Cerebellar nuclear complex (tissue), 1 donor: Measurements from ENCODE around the gene BUD31.
"Not testable (repeated sequence)": the region's sequence is repeated elsewhere in the genome, so short reads cannot be mapped to it uniquely, and the experiment has no call there.

Source experiments
- DNase-seq, 2 experiments: peaks; one replicate each; lab custom pipeline; 2025; lab: John Stamatoyannopoulos, UW

Gene BUD31

DNA sequence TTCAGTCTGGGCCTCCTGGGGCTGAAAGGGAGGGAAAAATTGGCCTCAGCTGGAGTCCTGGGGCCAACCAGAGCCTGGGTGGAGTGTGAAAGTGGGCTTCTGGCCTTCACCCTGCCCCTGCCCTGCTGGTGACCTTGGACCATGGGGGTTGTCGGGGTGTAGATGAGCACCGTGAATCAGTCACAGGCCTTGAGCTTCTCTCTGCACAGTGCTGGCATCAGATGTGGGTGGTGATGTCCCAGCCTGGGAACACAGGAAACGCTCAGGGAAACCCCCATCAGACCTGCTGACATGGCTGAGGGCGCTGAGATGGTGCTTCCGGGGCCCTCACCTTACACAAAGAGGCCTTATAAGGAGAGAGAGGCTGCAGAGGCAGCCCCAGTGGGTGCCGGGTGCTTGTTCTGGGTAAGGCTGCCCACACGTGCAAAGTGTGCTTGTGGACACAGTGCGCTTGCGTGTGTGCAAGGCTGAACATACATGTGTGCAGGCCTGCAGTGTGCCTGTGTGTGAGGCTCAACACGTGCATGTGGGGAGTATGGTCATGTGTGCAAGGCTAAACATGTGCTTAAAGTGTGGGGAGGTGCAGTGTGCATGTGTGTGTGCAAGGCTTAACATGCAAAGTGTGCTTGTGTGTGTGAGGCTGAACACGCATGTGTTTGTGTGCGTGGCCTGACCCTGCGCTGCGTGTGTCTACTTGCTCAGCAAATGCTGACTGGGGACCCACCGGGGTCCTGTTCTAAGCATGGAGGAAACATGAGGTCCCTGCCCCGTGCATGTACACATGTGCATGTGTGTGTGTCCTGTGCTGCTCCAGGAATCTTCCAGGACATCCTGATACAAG lies 27.7 kb upstream of the BUD31 start:
- no peak for DNase-seq

- DNase-seq = no peak
Observed at GRCh38 chr7:99381664-99382075, 27.1 kb upstream of the BUD31 start.

GRCh38 chr7:99383203-99383602 lies 25.6 kb upstream of the BUD31 start:
- DNase-seq = no peak

DNA sequence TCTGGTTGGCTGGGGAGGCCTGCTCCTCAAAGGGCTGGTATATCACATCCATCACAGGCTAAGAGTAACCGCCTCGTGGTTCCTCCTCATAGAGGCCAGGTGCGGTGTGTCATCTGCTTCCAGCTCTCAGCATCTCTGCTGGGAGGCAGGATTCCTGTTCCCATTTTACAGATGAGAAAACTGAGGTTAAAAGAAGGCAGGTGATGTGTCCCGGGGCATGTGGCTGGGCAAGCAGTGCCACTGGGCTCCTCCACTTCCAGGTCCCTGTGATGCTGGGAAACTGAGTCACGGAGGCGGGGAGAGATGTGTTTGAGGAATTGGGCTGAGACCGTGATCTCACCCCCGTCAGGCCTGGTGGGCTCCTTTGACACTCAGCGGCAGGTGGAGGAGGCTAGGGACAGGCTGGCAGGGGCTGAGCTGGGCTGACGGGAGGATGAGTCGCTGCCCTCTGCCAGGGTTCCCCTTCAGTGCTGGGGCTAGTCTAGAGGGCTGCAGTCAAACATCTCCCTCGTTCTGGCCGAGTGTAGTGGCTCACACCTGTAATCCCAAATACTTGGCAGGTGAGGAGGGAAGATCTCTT lies 24.9 kb upstream of the BUD31 start:
- DNase-seq = no peak

DNA sequence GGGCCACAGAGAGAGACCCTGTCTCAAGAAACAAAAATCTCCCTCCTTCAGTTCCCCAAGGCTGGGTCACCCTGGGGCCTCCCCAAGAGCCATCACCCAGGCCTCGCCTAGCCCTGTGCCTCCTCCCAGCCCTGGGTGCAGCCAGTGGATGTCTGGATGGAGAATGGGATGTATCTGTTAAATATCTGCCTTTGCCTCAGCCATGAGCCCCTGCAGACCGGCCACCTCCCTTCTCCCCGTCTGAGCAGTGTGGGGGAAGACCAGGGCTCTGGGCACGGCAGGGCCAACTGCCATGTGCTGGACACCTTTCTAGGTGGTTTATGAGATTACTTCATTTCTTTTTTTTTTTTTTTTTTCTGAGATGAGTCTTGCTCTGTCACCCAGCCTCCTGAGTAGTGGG lies 24.2 kb upstream of the BUD31 start:
- DNase-seq = no peak

DNA sequence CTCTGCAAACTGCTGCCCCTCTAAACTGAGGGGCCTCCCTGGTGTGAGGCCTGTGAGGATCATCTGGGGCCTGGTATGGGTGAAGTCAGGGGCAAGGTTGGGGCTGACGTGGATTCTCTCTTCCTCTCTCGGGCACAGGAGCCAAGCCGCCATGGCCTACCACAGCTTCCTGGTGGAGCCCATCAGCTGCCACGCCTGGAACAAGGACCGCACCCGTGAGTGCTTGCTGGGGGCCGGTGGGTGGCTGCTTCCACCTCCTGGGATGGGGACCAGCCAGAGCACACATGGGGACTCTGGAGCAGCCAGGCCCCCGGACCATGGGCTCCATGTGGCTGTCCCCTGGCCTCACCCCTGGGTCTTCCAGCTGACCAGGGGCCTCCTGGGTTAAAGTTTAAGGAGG lies 23.2 kb upstream of the BUD31 start:
- no peak for DNase-seq

GRCh38 chr7:99386584-99387238 lies 22.1 kb upstream of the BUD31 start:
- no peak for DNase-seq

DNA sequence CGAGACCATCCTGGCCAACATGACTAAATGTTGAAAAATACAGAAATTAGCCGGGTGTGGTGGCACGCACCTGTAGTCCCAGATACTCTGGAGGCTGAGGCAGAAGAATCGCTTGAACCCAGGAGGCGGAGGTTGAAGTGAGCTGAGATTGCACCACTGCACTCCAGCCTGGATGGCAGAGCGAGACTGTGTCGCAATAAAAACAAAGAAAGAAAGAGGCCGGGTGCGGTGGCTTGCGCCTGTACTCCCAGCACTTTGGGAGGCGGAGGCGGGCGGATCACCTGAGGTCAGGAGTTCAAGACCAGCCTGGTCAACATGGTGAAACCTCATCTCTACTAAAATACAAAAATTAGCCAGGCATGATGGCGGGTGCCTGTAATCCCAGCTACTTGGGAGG lies 21.5 kb upstream of the BUD31 start:
- not testable (repeated sequence) for DNase-seq

GRCh38 chr7:99387912-99388311 lies 20.9 kb upstream of the BUD31 start:
- DNase-seq = no peak

DNA sequence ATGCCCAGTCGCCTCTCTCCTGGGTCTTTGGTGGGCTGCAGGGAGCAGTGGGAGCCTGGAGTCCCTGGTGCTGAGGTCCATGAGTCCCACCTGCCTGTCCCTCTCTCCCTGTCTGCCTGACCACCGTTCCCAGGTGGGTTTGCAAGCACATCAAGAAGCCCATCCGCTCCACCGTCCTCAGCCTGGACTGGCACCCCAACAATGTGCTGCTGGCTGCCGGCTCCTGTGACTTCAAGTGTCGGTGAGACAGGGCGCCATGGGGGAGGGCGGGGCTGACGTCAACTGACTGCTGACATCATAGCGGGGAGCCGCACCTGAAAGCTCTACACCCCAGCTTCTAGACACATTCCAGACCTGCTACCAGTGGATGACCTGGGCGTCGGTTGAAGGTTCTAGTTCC lies 19.0 kb upstream of the BUD31 start:
- DNase-seq = no peak

- no peak for DNase-seq
Observed at GRCh38 chr7:99390941-99391602, 17.7 kb upstream of the BUD31 start.

- no peak for DNase-seq
Observed at GRCh38 chr7:99392046-99392445, 16.7 kb upstream of the BUD31 start.

DNA sequence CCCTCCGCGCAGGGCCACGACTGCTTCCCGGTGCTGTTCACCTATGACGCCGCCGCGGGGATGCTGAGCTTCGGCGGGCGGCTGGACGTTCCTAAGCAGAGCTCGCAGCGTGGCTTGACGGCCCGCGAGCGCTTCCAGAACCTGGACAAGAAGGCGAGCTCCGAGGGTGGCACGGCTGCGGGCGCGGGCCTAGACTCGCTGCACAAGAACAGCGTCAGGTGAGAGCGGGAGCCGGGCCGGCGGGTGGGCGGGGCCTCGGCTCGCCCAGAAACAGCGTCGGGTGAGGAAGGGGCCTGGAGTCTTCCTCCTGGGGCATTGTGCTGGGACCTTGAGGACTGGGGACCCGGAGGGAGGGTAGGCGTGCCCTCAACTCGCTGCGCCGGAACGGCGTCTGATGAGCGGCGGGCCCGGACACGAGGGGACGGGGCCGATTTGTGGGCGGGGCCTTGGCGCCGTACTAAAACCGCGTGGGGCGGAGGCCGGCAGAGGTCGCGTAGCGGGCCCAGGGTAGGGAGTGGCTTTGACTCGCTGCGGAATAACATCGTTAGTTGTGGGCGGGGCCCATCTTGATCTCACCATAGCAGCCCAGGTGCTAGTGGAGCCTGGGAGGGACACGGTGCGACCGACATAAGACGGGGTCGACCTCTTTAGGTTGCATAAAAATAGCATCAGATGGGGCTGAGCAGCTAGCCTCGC lies 16.0 kb upstream of the BUD31 start:
- DNase-seq = no peak

DNA sequence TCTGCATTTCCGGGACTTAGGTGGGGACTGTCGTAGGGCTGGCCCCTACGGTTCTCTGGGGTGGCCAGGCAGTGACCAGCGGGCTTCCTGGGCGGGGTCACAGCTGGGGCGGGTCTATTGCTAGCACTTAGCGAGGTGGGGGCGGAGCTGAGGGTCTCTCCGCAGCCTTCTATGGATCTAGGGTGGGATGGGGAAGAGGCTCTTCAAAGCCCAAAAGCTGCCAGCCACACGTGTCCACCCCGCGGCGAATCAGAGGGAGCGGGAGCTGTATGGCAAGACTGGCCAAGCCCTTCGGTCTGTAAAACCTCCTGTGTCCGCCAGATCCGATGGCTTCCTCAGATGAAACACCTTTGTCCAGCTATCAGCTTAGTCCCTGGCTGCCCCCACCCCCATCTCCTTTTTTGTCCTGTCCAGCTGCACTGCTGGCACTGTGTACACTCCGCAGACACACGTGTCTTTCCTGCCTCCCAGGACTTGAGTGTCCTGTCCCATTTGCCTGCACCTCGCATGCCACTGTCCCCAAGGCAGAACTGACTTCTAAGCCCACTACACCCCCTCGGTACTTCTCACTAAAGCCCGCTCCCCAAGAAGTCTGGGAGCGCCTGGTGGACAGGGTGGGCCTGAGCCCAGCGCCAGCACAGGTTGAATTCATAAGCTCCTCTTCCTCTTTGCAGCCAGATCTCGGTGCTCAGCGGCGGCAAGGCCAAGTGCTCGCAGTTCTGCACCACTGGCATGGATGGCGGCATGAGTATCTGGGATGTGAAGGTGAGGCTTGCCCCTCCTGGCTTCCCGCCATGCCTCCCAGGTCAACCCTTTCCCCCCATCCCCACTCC lies 15.2 kb upstream of the BUD31 start:
- no peak for DNase-seq

DNA sequence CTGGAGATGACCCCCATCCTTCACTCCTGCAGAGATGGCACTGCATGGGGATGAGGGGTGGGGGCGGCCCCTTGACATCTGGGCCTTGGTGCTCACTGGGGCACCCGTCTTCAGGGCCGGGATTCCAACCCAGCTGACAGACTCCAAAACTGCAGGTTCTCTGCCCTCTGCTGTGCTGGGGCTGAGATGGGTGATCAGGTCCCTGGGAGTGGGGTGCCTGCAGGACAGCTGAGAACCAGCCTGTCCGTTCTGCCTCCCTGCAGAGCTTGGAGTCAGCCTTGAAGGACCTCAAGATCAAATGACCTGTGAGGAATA lies 14.6 kb upstream of the BUD31 start:
- no peak for DNase-seq

DNA sequence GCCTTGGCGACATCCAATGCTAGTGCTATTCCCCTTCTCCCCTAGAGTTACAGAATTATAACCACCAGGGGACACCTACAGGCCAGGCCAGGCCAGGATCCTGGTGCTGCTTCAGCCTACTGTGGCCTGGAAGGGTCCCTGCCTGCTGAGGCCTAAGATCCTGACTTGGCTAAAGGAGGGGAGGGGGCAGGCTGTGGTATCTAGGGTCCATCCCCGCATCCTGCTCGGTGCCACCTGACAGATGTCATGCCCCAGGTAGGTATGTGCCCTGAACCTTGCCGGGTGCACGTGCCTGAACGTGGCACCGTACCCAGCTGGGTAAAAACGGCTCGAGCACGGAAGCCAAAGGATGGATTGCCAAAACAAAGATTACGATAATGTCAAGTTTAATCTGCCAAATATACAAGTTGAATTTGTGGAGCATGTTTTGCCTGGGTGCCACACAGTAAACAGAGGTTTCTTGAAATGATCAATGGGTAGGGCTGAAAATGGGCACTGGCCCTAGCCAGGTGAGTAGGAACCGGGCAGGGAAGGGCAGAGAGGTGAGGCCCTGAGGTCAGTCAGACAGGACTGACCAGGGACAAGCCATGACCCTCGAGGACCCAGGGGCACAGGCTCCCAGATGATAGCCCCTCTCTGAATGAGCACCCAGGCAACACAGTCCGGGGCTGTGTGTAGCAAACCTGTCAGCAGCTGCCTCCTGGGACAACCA lies 13.0 kb upstream of the BUD31 start:
- DNase-seq = no peak

- DNase-seq = no peak
Observed at GRCh38 chr7:99396418-99397296, 12.1 kb upstream of the BUD31 start.

- no peak for DNase-seq
Observed at GRCh38 chr7:99397297-99397983, 11.3 kb upstream of the BUD31 start.

- DNase-seq = no peak
Observed at GRCh38 chr7:99398891-99399445, 9.8 kb upstream of the BUD31 start.
